ENCODE measurements around the gene AOC2. TPM values are rescaled to one million over a fixed set of nuclear protein-coding genes. Genes with fewer than 3 reads are reported as not detected.

The AOC2 gene
- polyA plus RNA-seq, 1 of the 3 experiments (the other 2 are of a cell fraction) = 0.33 TPM

GRCh38 chr17:42894283-42895184 lies 50.2 kb downstream of the AOC2 start:
- Histone ChIP-seq H3K9me3 (no peaks in the 10 kb centered on the region), H3K36me3 (replicated peaks in 1 of 2; ENCODE audit: control insufficient read depth in 1 of 2, insufficient read depth in 2 of 2, low read length in 1 of 2) (no peaks in the 10 kb centered on the region), H3K4me2 (no peak overlapping the region; the same call in 1 of the 2 replicates), H3K4me1 (ENCODE audit: control insufficient read depth in 1 of 2, insufficient read depth in 2 of 2, low read depth in 1 of 2, low read length in 1 of 2) (no peaks in the 10 kb centered on the region), H4K20me1 (ENCODE audit: insufficient read depth) (no peaks in the 10 kb centered on the region), H3K27ac (ENCODE audit: low read depth in 2 of 2, low read length in 1 of 2) (no peak overlapping the region; a peak in 1 of 4 replicates), H3K79me2 (ENCODE audit: insufficient read depth) (no peaks in the 10 kb centered on the region), H3K4me3 (ENCODE audit: low read depth in 2 of 2, low read length in 1 of 2) (no peak overlapping the region), H3K9ac (no peak overlapping the region), H2AFZ (ENCODE audit: low read depth) (0 out of 2 replicates have a peak overlapping the region, but pooled peaks have one; percentile 17), H3F3A (replicated peaks; ENCODE audit: insufficient read depth) (peaks cover 6% of the 10 kb centered on the region), H3K9me2 (no peaks in the 10 kb centered on the region), H3K27me3 (ENCODE audit: insufficient read depth) (peaks cover 5% of the 10 kb centered on the region; the same call in 1 of the 2 replicates)
- ChIA-PET CTCF (interaction anchor here (0.8 kb wide), 1 partner anchor 17 kb away, joined by 3 read pairs; no protein-coding TSS in a partner anchor), POLR2A (no interaction called here)
- DNase-seq = no peak
- TF ChIP-seq GABPA (IDR thresholded peaks at IDR 0.05; ENCODE audit: low read depth) (no peak), FOSL2 (IDR thresholded peaks at IDR 0.05; ENCODE audit: borderline replicate concordance, low read depth) (no peak)
- WGBS (ENCODE audit: low lambda C conversion rate) = 76% methylated on average over 12 of the region's 12 CpGs

- H3K9ac ChIP-seq = no peak overlapping the region
- TF ChIP-seq TCF12 (IDR thresholded peaks at IDR 0.05) = peak; percentile 68
- TF ChIP-seq GABPA (IDR thresholded peaks at IDR 0.05; ENCODE audit: low read depth) = no peak
- TF ChIP-seq, protein P1, sequence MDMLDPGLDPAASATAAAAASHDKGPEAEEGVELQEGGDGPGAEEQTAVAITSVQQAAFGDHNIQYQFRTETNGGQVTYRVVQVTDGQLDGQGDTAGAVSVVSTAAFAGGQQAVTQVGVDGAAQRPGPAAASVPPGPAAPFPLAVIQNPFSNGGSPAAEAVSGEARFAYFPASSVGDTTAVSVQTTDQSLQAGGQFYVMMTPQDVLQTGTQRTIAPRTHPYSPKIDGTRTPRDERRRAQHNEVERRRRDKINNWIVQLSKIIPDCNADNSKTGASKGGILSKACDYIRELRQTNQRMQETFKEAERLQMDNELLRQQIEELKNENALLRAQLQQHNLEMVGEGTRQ (IDR thresholded peaks at IDR 0.05; ENCODE audit: borderline replicate concordance, low read depth, low read length) = no peak
- TF ChIP-seq EZH2phosphoT487 (IDR thresholded peaks at IDR 0.05; ENCODE audit: borderline replicate concordance, low read depth) = no peak
- no peak for TF ChIP-seq POLR2AphosphoS5 (IDR thresholded peaks at IDR 0.05; ENCODE audit: low read depth, low read length)
- TF ChIP-seq NFIC (IDR thresholded peaks at IDR 0.05; ENCODE audit: borderline replicate concordance) = peak; percentile 78
- TF ChIP-seq, protein P2, sequence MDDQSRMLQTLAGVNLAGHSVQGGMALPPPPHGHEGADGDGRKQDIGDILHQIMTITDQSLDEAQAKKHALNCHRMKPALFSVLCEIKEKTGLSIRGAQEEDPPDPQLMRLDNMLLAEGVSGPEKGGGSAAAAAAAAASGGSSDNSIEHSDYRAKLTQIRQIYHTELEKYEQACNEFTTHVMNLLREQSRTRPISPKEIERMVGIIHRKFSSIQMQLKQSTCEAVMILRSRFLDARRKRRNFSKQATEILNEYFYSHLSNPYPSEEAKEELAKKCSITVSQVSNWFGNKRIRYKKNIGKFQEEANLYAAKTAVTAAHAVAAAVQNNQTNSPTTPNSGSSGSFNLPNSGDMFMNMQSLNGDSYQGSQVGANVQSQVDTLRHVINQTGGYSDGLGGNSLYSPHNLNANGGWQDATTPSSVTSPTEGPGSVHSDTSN (IDR thresholded peaks at IDR 0.05) = peak; percentile 52; the same call in 1 of the 2 replicates
- TF ChIP-seq JUND (IDR thresholded peaks at IDR 0.05) = peak; percentile 56; the same call in 1 of the 2 replicates
- TF ChIP-seq USF1 (IDR thresholded peaks at IDR 0.05; ENCODE audit: borderline replicate concordance, low read depth) = no peak
- no peak for TF ChIP-seq MXI1 (IDR thresholded peaks at IDR 0.05; ENCODE audit: low read depth, low read length)
- peak; percentile 87 for TF ChIP-seq FOSL2 (IDR thresholded peaks at IDR 0.05; ENCODE audit: borderline replicate concordance, low read depth)
- no peak for TF ChIP-seq MAX (IDR thresholded peaks at IDR 0.05; ENCODE audit: low read depth)
- TF ChIP-seq ELF1 (IDR thresholded peaks at IDR 0.05) = 0 out of 2 replicates have a peak, but pooled peaks have one; percentile 18
- TF ChIP-seq ZBTB33 (IDR thresholded peaks at IDR 0.05; ENCODE audit: borderline replicate concordance, low read depth) = no peak
- TF ChIP-seq NRF1 (IDR thresholded peaks at IDR 0.05; ENCODE audit: low read depth, low read length) = no peak
- H3K36me3 ChIP-seq (replicated peaks in 1 of 2; ENCODE audit: control insufficient read depth in 1 of 2, insufficient read depth in 2 of 2, low read length in 1 of 2) = no peaks in the 10 kb centered on the region
- H3K27ac ChIP-seq (ENCODE audit: low read depth in 2 of 2, low read length in 1 of 2) = peak overlapping the region in 1 of 2 experiments; percentile 52; a peak in 2 of 4 replicates
- DNase-seq = no peak
- H3K79me2 ChIP-seq (ENCODE audit: insufficient read depth) = no peaks in the 10 kb centered on the region
- no peak overlapping the region; the same call in 1 of the 2 replicates for H3K4me2 ChIP-seq
- no peak overlapping the region for H3K4me3 ChIP-seq (ENCODE audit: low read depth in 2 of 2, low read length in 1 of 2)
- H4K20me1 ChIP-seq (ENCODE audit: insufficient read depth) = no peaks in the 10 kb centered on the region
- H3K4me1 ChIP-seq (ENCODE audit: control insufficient read depth in 1 of 2, insufficient read depth in 2 of 2, low read depth in 1 of 2, low read length in 1 of 2) = no peaks in the 10 kb centered on the region
- peaks cover 11% of the 10 kb centered on the region; the same call in 1 of the 2 replicates for H3K27me3 ChIP-seq (ENCODE audit: insufficient read depth)
- H3K9me3 ChIP-seq = no peaks in the 10 kb centered on the region
- H2AFZ ChIP-seq (ENCODE audit: low read depth) = 0 out of 2 replicates have a peak overlapping the region, but pooled peaks have one; percentile 17
- peaks cover 6% of the 10 kb centered on the region for H3F3A ChIP-seq (replicated peaks; ENCODE audit: insufficient read depth)
- CTCF ChIA-PET = interaction anchor here (0.8 kb wide), 1 partner anchor 16 kb away, joined by 3 read pairs; no protein-coding TSS in a partner anchor
- no peaks in the 10 kb centered on the region for H3K9me2 ChIP-seq
- WGBS (ENCODE audit: low lambda C conversion rate) = 6% methylated on average over 2 of the region's 2 CpGs
- POLR2A ChIA-PET = no interaction called here
Observed at GRCh38 chr17:42895185-42895555, 50.8 kb downstream of the AOC2 start.
